Measurements from ENCODE around the gene FAM136A. TPM values are rescaled to one million over a fixed set of nuclear protein-coding genes. Genes with fewer than 3 reads are reported as not detected.

Gene FAM136A
- total and polyA plus RNA-seq, 10 of the 15 experiments (the other 5 are each of a cell fraction or from before 2014, with no cell fraction given): 69.3 to 173 (median 107) TPM

DNA sequence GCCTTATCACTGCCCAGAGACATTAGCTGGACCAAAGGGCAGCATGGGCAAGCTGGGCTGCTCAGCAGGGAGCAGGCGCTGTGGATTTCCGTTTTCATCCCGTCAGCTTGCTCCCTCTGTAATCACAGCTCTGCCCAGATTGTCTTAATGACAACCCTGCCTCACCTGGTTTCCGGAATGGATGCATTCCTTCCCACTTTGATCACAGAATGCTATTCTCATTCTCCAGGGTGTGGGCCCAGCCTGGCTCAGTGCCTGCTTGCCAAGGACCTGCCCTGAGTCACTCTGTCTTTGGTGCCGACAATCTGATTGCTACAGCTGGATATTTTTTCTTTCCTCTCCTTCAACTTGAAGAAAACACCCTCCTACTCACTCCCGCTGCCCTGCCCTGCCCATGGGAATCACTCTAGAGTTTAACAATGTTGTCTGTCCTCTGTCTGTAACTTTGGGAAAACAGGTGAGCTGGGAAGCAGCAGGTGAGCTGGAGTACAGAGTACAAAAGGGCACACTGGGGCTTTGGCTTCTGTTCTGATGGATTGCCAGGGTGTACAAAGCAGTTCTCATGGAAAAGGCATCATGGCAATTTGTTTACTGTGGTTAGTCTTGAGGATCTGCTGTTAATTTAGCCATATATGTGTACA lies 27.2 kb upstream of the FAM136A start:
- no peak overlapping the region for H3K9ac ChIP-seq (ENCODE audit: control insufficient read depth, insufficient read depth, low read length)
- WGBS (ENCODE audit: insufficient coverage, insufficient replicate concordance, low lambda C conversion rate, missing lambda C conversion rate): 46% methylated on average over 6 of the region's 6 CpGs
- no peaks in the 10 kb centered on the region for H3K36me3 ChIP-seq (ENCODE audit: control insufficient read depth in 2 of 2, insufficient read depth in 2 of 2, low read length in 1 of 2)
- ChIA-PET RAD21 (ENCODE audit: unreplicated experiment) (no interaction called here), CTCF (interaction anchor here (0.6 to 2.2 kb wide), 5 partner anchors 11 to 1201 kb away, joined by 3 to 6 read pairs (median 5); no protein-coding TSS in a partner anchor), SMC1A (ENCODE audit: uncharacterized antibody, unreplicated experiment) (interaction anchor here (1.8 kb wide), 1 partner anchor 25 kb away, joined by 3 read pairs; no protein-coding TSS in a partner anchor), POLR2A (interaction anchor here (0.7 kb wide), 1 partner anchor 906 kb away, joined by 3 read pairs; no protein-coding TSS in a partner anchor)
- no peak overlapping the region for H2AFZ ChIP-seq (ENCODE audit: control insufficient read depth, low read depth, low read length)
- H3K4me1 ChIP-seq (ENCODE audit: control insufficient read depth, insufficient read depth, low read length): no peaks in the 10 kb centered on the region
- ATAC-seq: no peak
- H3K79me2 ChIP-seq (ENCODE audit: control insufficient read depth, insufficient read depth, low read length): no peaks in the 10 kb centered on the region
- no peaks in the 10 kb centered on the region for H4K20me1 ChIP-seq (ENCODE audit: control insufficient read depth, insufficient read depth)
- H3K27ac ChIP-seq (ENCODE audit: control insufficient read depth, insufficient read depth): no peak overlapping the region
- H3K4me2 ChIP-seq (ENCODE audit: control insufficient read depth, insufficient read depth): no peak overlapping the region
- BruUV-seq (replicated peaks): no TSS peak
- H3K9me3 ChIP-seq (replicated peaks; ENCODE audit: control insufficient read depth, insufficient read depth, low read length): no peaks in the 10 kb centered on the region
- no peak for DNase-seq (ENCODE audit: low read depth, low spot score)
- intact Hi-C loops (cut with micrococcal nuclease; ENCODE audit: unreplicated experiment): no loop called here
- in situ Hi-C loops (cut with MboI): no loop called here
- H3K27me3 ChIP-seq (replicated peaks in 1 of 2; ENCODE audit: control insufficient read depth in 2 of 2, insufficient read depth in 2 of 2, low read length in 1 of 2): peaks cover 0 to 3% of the 10 kb centered on the region in 2 experiments; a peak in 2 of 4 replicates
- H3K4me3 ChIP-seq: no peak overlapping the region
- no peak for FAIRE-seq
- no peak for TF ChIP-seq ZSCAN29 (IDR thresholded peaks at IDR 0.05)
- TF ChIP-seq POLR2AphosphoS2 (IDR thresholded peaks at IDR 0.05; ENCODE audit: low read depth, low read length): no peak
- TF ChIP-seq CREB1 (IDR thresholded peaks at IDR 0.05; ENCODE audit: low read depth): no peak
- TF ChIP-seq PAX8 (IDR thresholded peaks at IDR 0.05): no peak
- TF ChIP-seq HDAC2 (IDR thresholded peaks at IDR 0.05): no peak
- TF ChIP-seq NR2C2 (IDR thresholded peaks at IDR 0.05; ENCODE audit: borderline replicate concordance, control insufficient read depth, insufficient read length, low read depth): no peak
- no peak for TF ChIP-seq ZNF622 (IDR thresholded peaks at IDR 0.05)
- no peak for TF ChIP-seq ZNF217 (IDR thresholded peaks at IDR 0.05)
- TF ChIP-seq BCL11A (IDR thresholded peaks at IDR 0.05; ENCODE audit: low read depth, low read length): no peak
- TF ChIP-seq, protein P1, sequence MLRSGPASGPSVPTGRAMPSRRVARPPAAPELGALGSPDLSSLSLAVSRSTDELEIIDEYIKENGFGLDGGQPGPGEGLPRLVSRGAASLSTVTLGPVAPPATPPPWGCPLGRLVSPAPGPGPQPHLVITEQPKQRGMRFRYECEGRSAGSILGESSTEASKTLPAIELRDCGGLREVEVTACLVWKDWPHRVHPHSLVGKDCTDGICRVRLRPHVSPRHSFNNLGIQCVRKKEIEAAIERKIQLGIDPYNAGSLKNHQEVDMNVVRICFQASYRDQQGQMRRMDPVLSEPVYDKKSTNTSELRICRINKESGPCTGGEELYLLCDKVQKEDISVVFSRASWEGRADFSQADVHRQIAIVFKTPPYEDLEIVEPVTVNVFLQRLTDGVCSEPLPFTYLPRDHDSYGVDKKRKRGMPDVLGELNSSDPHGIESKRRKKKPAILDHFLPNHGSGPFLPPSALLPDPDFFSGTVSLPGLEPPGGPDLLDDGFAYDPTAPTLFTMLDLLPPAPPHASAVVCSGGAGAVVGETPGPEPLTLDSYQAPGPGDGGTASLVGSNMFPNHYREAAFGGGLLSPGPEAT (IDR thresholded peaks at IDR 0.05; ENCODE audit: low read depth): no peak
- TF ChIP-seq MEF2A (IDR thresholded peaks at IDR 0.05; ENCODE audit: insufficient read depth, low read depth, low read length): no peak
- TF ChIP-seq, protein P2, sequence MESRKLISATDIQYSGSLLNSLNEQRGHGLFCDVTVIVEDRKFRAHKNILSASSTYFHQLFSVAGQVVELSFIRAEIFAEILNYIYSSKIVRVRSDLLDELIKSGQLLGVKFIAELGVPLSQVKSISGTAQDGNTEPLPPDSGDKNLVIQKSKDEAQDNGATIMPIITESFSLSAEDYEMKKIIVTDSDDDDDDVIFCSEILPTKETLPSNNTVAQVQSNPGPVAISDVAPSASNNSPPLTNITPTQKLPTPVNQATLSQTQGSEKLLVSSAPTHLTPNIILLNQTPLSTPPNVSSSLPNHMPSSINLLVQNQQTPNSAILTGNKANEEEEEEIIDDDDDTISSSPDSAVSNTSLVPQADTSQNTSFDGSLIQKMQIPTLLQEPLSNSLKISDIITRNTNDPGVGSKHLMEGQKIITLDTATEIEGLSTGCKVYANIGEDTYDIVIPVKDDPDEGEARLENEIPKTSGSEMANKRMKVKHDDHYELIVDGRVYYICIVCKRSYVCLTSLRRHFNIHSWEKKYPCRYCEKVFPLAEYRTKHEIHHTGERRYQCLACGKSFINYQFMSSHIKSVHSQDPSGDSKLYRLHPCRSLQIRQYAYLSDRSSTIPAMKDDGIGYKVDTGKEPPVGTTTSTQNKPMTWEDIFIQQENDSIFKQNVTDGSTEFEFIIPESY (IDR thresholded peaks at IDR 0.05): no peak
- TF ChIP-seq, protein P3, sequence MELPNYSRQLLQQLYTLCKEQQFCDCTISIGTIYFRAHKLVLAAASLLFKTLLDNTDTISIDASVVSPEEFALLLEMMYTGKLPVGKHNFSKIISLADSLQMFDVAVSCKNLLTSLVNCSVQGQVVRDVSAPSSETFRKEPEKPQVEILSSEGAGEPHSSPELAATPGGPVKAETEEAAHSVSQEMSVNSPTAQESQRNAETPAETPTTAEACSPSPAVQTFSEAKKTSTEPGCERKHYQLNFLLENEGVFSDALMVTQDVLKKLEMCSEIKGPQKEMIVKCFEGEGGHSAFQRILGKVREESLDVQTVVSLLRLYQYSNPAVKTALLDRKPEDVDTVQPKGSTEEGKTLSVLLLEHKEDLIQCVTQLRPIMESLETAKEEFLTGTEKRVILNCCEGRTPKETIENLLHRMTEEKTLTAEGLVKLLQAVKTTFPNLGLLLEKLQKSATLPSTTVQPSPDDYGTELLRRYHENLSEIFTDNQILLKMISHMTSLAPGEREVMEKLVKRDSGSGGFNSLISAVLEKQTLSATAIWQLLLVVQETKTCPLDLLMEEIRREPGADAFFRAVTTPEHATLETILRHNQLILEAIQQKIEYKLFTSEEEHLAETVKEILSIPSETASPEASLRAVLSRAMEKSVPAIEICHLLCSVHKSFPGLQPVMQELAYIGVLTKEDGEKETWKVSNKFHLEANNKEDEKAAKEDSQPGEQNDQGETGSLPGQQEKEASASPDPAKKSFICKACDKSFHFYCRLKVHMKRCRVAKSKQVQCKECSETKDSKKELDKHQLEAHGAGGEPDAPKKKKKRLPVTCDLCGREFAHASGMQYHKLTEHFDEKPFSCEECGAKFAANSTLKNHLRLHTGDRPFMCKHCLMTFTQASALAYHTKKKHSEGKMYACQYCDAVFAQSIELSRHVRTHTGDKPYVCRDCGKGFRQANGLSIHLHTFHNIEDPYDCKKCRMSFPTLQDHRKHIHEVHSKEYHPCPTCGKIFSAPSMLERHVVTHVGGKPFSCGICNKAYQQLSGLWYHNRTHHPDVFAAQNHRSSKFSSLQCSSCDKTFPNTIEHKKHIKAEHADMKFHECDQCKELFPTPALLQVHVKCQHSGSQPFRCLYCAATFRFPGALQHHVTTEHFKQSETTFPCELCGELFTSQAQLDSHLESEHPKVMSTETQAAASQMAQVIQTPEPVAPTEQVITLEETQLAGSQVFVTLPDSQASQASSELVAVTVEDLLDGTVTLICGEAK (IDR thresholded peaks at IDR 0.05; ENCODE audit: borderline replicate concordance): no peak
- no peak for TF ChIP-seq WRNIP1 (IDR thresholded peaks at IDR 0.05; ENCODE audit: borderline replicate concordance, low read depth, low read length)
- TF ChIP-seq SMARCA5 (IDR thresholded peaks at IDR 0.05): no peak
- TF ChIP-seq RB1 (IDR thresholded peaks at IDR 0.05; ENCODE audit: borderline replicate concordance): no peak
- TF ChIP-seq, protein P4, sequence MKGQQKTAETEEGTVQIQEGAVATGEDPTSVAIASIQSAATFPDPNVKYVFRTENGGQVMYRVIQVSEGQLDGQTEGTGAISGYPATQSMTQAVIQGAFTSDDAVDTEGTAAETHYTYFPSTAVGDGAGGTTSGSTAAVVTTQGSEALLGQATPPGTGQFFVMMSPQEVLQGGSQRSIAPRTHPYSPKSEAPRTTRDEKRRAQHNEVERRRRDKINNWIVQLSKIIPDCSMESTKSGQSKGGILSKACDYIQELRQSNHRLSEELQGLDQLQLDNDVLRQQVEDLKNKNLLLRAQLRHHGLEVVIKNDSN (IDR thresholded peaks at IDR 0.05; ENCODE audit: borderline replicate concordance, extremely low read length, insufficient read depth, low read depth, low read length): no peak
